Lung (tissue), 12 donors: Measurements from ENCODE around the gene KIAA1671. TPM values are rescaled to one million over a fixed set of nuclear protein-coding genes. Genes with fewer than 3 reads are reported as not detected.

Source experiments
- ATAC-seq: fragments of 200-7000 bp; cut with Tn5 transposase; one replicate; pipeline ENCODE4 v1.9.1; 2020; ENCODE audit warnings: moderate number of reproducible peaks; ENCODE audit not compliant: insufficient read depth, low FRiP score
- DNase-seq, 3 donors: peaks; one replicate each; pipeline ENCODE4 v3.0.0-alpha.2; 2013 to 2017
- H3K27ac ChIP-seq, 2 donors: one replicate each; pipeline ENCODE4 v1.5.1; 2013; ENCODE audit warnings: mild to moderate bottlenecking in 2 of 2, moderate library complexity in 2 of 2, control low read depth in 1 of 2, inconsistent platforms in 1 of 2, low read depth in 1 of 2, low read length in 1 of 2
- H3K27me3 ChIP-seq, 3 donors: one replicate each; pipeline ENCODE4 v1.5.1; 2013; ENCODE audit warnings: low read length in 2 of 3; ENCODE audit not compliant: control insufficient read depth in 3 of 3, insufficient read depth in 3 of 3
- H3K36me3 ChIP-seq, 4 donors: one replicate each; pipeline ENCODE4 v1.5.1; 2013; ENCODE audit warnings: low read length in 4 of 4, mild to moderate bottlenecking in 1 of 4, moderate library complexity in 1 of 4; ENCODE audit not compliant: control insufficient read depth in 4 of 4, insufficient read depth in 4 of 4
- H3K4me1 ChIP-seq, 5 donors: one replicate each; pipeline ENCODE4 v1.5.1; 2013; ENCODE audit warnings: low read length in 5 of 5, mild to moderate bottlenecking in 2 of 5, moderate library complexity in 1 of 5; ENCODE audit not compliant: control insufficient read depth in 5 of 5, insufficient read depth in 5 of 5
- H3K4me3 ChIP-seq: one replicate; pipeline ENCODE4 v1.5.1; 2013; ENCODE audit warnings: mild to moderate bottlenecking, control low read depth, moderate library complexity
- H3K9ac ChIP-seq, 2 donors: one replicate each; pipeline ENCODE4 v1.5.1; 2013; ENCODE audit warnings: low read length in 2 of 2, control low read depth in 1 of 2; ENCODE audit not compliant: insufficient read depth in 1 of 2
- H3K9me3 ChIP-seq, 4 donors: one replicate each; pipeline ENCODE4 v1.5.1; 2013; ENCODE audit warnings: low read length in 3 of 4, mild to moderate bottlenecking in 1 of 4, moderate library complexity in 1 of 4; ENCODE audit not compliant: control insufficient read depth in 4 of 4, insufficient read depth in 3 of 4
- CTCF ChIP-seq: IDR thresholded peaks from 2 replicates; pipeline ENCODE4 v1.5.1; 2012; ENCODE audit warnings: mild to moderate bottlenecking; ENCODE audit errors: control extremely low read depth, extremely low read depth
- WGBS, 2 donors: extraction: QIAGEN DNeasy Blood & Tissue Kit; methylation state at CpG; one replicate each; pipeline ENCODE4 v1.1.7; 2013; 5-methylcytosine and 5-hydroxymethylcytosine counted together
- polyA plus RNA-seq, 2 donors: library from polyadenylated mRNA; stranded (reverse); fragments of 200-250 nt; gene quantifications; one replicate each; pipeline ENCODE4 v1.2.1, GENCODE V29; 2013
- total RNA-seq, 2 donors: library from RNA; depleted of rRNA in 1 of 2; stranded (reverse); fragments of >200 nt in 1 of 2; gene quantifications; one replicate each; pipeline ENCODE4 v1.2.1, GENCODE V29; 2014 to 2021
- donor health status: control.
- donor health status: control.
- donor health status: Bipolar disorder and iron deficiency.
- donor health status: healthy.
- donor health status: DM: yes; HTN: yes; CAD: no.

Gene KIAA1671
- total and polyA plus RNA-seq, 4 donors, result 7.6 to 44.6 (median 24.0) TPM

- no peaks in the 10 kb centered on the region for H3K36me3 ChIP-seq
- ATAC-seq, result no peak
- H3K27me3 ChIP-seq, result no peaks in the 10 kb centered on the region
- TF ChIP-seq CTCF, result no peak
- H3K9me3 ChIP-seq, result peaks cover 0 to 2% (median 0%) of the 10 kb centered on the region in 4 donors
- no peaks in the 10 kb centered on the region for H3K4me1 ChIP-seq
- H3K4me3 ChIP-seq, result no peak overlapping the region
- no peak overlapping the region for H3K27ac ChIP-seq
- no peak overlapping the region for H3K9ac ChIP-seq
- 73 to 91% methylated on average over 4 of the region's 4 CpGs for WGBS, 2 donors
- DNase-seq, result no peak
Measured at GRCh38 chr22:25101501-25101900, 149.0 kb downstream of the KIAA1671 start.

GRCh38 chr22:25101986-25102385 lies 149.5 kb downstream of the KIAA1671 start:
- DNase-seq, result no peak
- Histone ChIP-seq H3K27ac (no peak overlapping the region), H3K4me3 (no peak overlapping the region), H3K27me3 (no peaks in the 10 kb centered on the region), H3K36me3 (no peaks in the 10 kb centered on the region), H3K4me1 (no peaks in the 10 kb centered on the region), H3K9ac (no peak overlapping the region), H3K9me3 (peaks cover 0 to 2% (median 0%) of the 10 kb centered on the region in 4 donors)
- WGBS, 2 donors, result 93% methylated on average over 4 of the region's 4 CpGs
- ATAC-seq, result no peak
- no peak for TF ChIP-seq CTCF

GRCh38 chr22:25102722-25103121 lies 150.2 kb downstream of the KIAA1671 start:
- Histone ChIP-seq H3K4me1 (no peaks in the 10 kb centered on the region), H3K27me3 (no peaks in the 10 kb centered on the region), H3K36me3 (no peaks in the 10 kb centered on the region), H3K9me3 (peaks cover 0 to 2% (median 0%) of the 10 kb centered on the region in 4 donors), H3K9ac (no peak overlapping the region), H3K4me3 (no peak overlapping the region), H3K27ac (no peak overlapping the region)
- no peak for TF ChIP-seq CTCF
- WGBS, 2 donors, result 91% methylated on average over 10 of the region's 10 CpGs
- DNase-seq (no peak), ATAC-seq (no peak)

- H3K9ac ChIP-seq, result no peak overlapping the region
- H3K36me3 ChIP-seq, result no peaks in the 10 kb centered on the region
- H3K9me3 ChIP-seq, result peaks cover 0 to 7% (median 0%) of the 10 kb centered on the region in 4 donors
- DNase-seq (no peak), ATAC-seq (no peak)
- peaks cover 0 to 2% (median 0%) of the 10 kb centered on the region in 5 donors for H3K4me1 ChIP-seq
- H3K27me3 ChIP-seq, result no peaks in the 10 kb centered on the region
- H3K27ac ChIP-seq, result no peak overlapping the region
- H3K4me3 ChIP-seq, result no peak overlapping the region
- TF ChIP-seq CTCF, result no peak
- 81 to 85% methylated on average over 6 of the region's 6 CpGs for WGBS, 2 donors
Measured at GRCh38 chr22:25104367-25104766, 151.9 kb downstream of the KIAA1671 start.
